Ammon's horn (tissue), 1 donor: ENCODE measurements around the gene MYO1A.
"Not testable (repeated sequence)": the region's sequence is repeated elsewhere in the genome, so short reads cannot be mapped to it uniquely, and the experiment has no call there.

Experiments used
- DNase-seq: peaks from one replicate; pipeline ENCODE4 v3.0.0-alpha.2; 2016; ENCODE audit warnings: low spot score

MYO1A gene

DNA sequence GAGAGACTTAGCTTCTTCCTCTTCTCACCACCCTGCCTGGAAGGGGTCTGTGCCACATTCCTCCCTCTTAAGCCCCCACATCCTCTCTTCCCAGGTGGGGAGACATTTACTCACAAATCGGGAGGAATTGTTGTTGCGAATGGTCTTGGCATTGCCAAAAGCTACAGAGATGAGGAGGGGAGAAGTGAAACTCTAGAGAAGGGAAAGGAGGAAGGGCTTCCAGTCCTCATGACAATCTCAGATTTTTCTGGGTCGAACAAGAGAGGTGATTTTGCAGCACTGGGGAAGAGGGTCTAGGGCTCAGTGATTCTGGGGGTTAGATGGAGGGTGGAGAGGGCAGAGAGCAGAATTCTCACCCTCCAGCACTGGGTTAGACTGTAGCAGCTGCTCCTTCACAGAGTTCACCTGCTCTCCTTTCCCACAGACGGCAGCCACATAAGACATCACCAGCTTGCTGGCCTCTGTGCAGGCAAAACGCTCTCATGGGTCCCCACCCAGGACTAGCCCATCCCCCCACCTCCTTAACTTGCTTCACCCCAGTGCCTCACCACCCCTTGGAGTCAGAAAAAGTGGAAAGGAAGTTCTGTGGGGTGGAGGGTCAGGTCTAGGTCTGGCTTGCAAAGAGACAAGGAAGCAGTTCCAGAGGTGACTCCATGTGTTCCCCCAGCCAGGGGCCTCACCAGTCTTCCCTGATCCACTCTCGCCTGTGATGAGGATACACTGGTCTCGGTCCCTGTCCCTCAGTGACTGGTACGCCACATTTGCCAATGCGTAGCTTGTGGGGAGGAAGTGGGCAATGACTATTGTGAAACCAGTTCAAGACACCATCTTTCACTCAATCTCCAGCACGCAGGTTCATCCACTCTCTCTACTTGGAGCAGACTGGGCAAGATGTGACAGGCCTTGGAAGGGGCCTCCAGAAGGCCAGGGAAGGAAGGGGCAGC lies 2.7 kb downstream of the MYO1A start:
- peak; percentile 33 for DNase-seq

DNA sequence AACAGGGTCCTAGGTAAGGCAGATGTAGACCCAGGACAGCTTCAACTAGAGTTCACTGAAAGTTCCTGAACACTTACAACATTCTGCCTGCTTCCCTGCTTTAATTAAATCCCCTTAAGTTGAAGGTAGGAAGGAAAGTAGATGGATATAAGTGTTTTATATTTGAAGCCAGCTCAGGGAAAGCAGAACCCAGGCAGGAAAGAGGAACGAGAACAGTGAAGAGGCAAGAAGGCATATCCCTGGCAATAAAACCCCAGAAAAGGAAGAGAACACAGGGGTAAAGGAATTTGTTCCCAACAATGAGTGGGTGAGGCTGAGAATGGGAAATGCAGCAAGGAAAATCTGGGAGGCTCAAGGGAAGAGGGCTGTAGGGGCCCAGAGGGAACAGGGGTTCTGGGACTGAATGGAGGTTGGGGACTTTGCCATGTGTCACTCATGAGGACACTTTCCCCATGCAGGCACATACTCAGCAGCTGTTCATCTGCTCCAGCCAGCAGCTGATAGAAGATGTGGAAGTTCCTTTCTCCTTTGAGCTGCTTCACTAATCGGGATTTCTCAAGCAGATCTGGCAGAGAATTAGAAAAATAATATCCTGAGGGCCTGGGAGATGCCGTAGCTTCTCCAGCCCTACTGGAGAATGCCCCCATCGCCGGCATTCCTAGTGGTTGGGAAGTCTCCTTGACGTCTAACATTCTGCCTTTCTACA lies 3.7 kb downstream of the MYO1A start:
- DNase-seq = no peak

DNA sequence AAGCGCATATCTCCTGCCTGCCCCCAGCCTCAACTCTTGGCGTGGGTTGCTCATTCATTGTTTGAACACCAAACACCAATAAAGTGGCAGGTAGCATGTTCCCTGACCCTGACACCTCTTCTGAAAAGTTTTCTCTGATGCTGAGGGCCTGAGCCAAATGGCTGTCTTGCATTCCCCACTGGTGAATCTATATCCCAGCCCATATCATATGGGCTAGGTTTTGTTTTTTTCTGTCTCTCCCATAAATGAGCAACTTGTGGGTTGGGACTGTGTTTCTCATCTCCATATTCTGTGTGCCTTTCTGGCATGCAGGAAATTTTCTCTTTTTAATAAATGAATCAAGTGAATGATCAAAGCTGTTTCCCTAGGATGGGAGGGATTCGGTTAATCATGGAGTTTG lies 5.0 kb downstream of the MYO1A start:
- no peak for DNase-seq

DNA sequence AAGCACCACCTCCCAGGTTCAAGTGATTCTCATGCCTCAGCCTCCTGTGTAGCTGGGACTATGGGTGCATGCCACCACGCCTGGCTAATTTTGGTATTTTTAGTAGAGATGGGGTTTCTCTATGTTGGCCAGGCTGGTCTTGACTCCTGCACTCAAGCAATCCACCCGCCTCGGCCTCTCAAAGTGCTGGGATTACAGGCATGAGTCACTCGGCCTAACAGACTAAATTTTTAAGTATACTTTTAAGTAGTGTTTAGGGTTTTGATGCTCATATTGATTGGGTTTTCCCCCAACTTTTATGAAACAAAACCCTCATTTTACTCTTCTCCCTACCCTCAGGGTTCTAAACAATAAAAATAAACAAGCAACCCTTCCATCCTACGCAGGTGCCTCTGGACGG lies 5.5 kb downstream of the MYO1A start:
- DNase-seq = no peak

DNA sequence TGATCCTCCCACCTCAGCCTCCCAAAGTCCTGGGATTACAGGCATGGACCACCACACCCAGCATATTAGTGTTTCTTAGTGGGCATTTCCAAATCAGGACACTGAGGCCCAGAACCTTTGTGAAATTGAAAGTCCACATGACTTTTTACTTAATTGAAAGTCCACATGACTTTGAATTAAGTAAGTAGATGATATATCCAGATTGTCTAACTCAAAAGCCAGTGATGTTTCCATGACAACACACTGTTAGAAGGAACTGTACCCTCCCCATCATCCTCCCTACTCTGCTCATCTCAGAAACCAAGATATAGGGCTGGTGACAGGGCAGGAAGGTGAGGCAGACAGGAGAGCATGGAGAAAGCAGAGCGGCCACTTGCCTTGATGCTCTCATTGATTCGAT lies 7.2 kb downstream of the MYO1A start:
- DNase-seq = no peak

DNA sequence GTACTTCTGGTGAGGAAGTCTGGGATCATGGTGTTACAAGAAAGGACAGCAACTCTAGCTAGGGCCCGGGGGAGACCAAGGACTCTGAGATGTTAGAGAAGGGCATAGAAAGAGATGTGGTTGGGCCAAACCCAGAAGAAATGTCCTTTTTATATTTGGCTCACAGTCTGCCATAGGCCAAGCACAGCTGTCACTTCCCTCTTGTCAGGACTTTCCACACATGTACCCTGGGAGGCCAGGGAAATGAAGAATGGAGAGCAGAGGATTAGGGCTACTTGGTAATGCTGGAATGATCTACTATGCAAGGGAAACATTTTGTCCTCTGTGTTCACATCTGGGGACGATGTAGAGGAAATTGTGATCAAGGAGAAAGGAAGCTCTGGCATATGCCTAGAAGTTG lies 9.2 kb downstream of the MYO1A start:
- DNase-seq = no peak

DNA sequence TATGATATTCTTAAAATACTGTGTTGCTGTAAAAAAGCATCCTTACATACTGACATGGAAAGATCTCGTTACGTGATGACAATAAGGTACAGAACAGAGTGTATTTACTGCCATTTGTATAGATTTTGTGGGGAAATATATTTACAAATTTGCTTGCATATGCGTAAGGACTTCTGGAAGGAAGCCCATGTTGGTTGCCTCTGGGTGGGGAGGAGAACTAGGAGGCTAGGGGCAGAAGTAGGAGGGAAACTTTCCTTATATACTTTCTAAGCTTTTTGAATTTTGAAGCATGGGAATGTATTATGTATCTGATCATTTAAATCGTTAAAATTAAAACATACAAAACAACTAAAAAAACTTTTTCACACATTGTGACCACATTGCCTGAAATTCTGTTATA lies 9.7 kb downstream of the MYO1A start:
- DNase-seq = no peak

DNA sequence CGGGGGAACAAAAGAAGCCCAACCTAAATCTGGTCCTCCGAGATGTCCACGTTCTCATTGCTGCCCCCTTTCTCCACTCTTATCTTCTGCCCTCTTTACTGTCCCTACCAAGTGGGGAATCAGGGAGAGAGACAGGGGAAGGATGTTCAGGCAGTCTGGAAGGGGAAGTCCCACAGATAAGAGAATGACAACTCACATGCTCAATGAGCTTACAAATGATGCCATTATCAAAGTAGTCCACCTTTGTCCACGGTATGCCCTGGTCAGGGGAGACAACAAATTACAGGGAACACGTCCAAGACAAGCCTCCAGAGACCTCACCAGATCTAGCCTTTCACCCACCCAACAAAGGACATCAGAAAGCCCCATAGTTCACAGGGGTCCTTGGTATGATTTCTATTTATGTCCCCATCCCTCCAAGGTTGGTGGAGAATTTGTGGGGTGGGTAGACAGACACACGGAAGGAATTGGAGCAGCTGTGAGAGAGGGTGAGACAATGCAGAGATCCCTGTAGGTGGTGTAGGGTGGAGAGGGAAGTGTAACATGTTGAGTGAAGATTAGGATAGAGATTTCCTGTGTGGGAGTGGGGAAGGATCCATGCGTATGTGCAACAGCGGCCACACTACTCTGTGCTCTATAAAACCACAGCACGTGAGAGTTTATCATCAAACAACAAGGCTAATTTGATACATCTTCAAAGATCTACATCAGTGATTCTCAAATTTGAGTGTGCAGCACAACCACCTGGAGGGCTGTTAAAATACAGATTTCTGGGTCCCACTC lies 10.7 kb downstream of the MYO1A start:
- no peak for DNase-seq

DNA sequence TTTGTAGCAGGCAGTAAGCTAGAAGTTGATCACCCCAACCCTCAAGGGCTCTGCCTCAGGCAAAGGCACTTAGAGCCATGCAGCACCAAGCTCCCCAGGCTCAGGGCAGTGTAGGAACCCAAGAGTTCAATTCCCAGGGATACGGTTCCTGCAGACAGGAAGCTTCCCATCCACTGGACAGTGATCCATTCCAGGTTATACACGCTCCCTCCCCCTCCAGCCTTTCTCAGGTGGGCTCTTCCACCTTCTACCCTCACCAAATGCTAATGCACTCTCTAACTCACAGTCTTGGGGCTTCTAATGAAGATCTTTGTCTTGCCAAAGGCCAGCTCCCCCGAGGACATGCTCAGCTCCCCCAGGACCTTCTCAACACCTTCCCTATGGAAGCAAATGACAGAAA lies 12.7 kb downstream of the MYO1A start:
- DNase-seq = no peak

DNA sequence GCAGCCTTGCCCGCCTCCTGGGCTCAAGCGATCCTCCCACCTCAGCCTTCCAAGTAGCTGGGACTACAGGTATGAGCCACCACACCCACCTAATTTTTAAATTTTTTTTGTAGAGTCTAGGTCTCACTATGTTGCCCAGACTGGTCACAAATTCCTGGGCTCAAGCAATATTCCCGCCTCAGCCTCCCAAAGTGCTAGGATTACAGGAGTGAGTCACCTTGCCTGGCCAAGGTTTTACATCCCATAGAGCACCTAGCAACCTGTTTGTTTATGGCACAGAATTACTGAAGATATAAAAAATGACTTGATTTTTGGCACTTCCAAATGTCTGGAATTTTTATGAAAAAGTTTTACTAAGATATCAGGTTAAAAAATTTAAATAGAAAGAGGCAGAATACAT lies 16.5 kb downstream of the MYO1A start:
- DNase-seq = no peak

DNA sequence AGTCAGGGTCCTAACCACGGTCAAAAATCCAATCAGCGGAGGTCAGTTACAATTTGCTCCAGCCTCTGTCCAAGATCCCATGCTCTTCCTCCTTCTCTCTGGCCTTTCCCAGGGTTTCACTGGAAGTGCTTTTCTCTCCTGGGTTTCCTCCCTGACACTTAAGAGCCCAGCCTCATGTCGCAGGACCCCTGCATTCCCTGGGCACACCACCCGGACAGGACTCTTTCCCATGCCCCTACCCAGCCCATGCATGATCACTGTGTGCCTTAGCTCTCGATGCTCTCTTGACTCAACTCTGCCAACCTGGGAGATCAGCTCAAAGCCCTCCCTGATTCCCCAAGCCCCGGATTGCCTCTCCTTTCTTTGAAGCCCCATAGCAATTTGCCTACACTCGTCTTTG lies 18.1 kb downstream of the MYO1A start:
- DNase-seq = no peak

DNA sequence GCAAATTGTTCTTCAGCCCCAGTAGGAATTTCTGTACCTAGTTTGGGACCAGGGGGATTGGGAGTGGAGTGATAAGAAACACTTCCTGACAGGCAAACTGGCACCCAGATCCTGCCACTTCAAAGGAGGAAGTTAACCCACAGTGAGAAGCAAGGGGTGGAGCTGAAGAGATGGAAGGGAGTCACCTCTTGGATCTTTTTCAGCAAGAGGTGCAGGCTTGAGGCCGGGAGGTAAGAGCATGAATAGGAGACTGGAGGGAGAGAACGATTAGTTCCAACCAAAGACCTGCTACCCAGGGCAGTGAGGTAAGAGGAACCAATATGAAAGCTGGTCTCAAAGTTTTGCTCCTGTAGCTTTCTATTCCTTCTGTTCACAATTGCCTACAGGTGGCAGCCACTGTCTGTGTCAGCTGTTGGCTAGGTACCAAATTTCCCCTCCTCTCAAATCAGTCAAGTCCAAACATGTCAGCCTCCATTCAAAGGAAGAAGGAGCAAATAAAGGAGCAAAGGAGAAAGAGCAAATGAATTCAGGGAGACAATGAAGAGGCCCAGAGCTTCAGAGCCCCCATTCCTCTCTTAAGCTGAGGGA lies 18.7 kb downstream of the MYO1A start:
- no peak for DNase-seq

DNA sequence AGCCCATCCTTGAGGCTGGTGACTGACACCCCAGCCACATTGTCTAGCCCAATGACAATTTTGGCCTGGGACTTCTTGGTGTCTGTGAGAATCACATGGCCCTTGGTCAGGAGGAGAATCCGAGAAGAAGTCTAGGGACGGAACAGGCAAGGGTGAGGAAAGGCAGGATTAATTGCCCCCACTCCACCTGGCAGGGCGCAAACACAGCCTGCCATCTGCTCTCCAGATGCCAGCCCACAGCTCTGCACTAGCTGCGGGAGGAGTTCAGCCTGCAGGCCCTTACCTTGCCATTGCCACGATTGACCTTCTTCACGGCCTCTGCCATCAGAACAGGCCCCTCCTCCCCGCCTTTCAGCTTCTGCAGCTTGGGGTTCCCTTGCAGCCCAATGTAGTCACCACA lies 20.5 kb downstream of the MYO1A start:
- no peak for DNase-seq

DNA sequence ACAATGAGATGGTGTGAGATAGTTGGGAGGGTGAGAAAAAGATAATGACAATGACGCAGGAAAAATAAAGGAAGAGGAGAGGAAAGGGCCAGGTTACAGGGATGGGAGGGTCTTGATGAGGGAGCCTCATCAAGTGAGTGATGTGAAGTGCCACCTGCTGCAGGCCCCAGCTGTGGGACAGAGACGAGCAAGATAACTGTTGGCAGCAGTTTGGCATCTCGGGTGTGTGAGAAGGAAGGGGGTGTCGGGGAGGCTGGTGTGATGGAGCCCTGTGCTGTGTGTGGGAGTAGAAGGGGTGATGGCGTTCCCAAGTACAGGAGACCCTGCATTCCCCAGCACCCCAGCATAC lies 22.1 kb downstream of the MYO1A start:
- DNase-seq = no peak

DNA sequence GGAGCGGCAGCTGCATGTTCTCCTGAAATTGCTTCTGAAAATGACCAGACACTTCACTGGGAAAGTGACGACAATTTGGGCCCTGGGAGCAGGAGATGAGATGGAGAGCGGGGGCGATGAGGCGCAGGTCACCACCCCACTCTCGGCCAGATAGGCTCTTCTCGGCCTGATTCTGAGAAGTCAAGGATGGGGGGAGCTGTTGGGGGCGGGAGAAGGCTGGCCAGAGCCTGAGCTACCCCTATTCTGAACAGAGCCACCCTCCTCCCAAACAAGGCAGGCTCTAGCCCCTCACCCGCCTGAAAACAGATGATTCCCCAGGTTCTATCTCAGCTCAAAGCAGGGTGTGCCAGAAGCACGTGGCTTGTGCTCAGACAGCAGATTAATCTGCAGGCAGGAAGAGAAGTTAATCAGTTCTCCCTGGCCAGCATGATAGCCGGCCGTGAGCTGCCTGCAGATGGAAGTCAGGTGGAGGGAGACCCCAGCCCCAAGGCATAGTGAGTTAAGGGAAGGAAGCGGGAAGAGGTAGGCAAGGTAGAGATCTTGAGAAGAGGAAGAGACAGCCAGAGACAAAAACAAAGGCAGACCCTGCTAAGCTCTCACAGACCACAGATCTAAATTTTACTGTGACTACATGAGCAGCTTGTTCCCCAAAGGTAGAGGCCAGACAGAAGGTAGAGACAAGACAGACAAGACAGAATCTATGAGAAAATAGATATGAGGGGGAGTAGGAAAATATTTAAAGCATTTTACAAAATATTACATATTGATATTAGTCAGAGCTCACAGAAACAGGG lies 22.7 kb downstream of the MYO1A start:
- no peak for DNase-seq

DNA sequence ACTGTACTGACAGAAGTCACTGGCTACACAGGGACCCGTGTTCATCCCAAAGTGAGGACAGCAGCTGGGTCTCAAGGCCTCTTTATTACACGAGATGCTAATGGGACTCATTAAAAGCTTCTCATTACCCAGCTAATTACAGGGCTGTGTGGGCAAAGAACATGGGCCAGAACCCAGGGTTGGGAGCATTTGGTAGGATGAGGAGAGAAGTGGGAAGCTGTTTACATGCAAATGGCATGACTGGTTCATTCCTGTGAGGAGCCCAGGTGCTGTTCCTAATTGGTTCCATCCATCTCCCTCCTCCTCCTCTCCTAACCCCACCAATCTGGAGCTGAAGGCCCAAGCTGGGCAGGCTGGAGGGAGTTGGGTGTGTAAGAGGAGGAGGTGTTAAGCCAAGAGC lies 24.7 kb downstream of the MYO1A start:
- DNase-seq = no peak

DNA sequence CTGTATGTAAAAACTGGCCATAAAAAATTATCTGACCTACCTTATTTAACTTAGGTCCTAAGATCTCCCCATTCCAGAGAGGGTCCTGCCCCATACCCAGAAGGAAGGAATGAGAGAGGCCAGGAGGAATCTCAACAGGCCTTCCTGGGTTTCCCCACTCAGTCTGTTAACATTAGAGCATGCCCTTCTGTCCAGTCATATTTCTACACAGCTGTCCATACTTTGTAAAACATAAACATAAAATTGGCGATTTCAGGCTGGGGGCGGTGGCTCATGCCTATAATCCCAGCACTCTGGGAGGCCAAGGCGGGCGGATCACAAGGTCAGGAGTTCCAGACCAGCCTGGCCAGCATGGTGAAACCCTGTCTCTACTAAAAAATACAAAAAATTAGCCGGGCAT lies 27.6 kb downstream of the MYO1A start:
- DNase-seq = not testable (repeated sequence)

DNA sequence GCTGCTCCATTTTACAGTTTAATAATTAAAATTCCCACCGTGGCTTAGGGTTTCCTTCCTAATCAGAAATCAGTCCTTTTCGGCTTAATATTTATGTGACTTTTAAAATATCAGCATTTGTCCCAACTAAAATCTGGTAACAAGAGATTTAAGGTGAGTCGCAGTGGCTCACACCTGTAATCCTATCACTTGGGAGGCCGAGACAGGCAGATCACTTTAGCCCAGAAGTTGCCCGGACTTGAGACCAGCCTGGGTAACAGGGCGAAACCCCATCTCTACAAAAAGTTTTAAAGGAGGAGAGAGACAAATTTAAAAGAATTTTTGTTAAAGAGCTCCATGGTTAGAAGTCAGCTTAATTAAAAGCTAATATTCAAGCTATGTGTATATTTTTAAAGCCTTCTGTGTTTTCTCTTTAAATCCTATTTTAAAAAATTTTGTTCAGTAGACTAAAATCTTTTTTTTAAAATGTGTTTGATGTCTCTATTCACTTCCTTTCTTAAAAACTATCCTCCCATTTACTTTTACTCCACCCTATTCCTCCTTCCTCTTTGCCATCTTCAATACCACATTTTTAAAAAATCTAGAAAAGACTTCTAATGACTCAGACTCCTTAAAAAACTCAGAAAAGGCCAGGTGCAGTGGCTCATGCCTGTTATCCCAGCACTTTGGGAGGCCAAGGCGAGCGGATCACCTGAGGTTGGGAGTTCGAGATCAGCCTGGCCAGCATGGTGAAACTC lies 29.8 kb downstream of the MYO1A start:
- DNase-seq = no peak

DNA sequence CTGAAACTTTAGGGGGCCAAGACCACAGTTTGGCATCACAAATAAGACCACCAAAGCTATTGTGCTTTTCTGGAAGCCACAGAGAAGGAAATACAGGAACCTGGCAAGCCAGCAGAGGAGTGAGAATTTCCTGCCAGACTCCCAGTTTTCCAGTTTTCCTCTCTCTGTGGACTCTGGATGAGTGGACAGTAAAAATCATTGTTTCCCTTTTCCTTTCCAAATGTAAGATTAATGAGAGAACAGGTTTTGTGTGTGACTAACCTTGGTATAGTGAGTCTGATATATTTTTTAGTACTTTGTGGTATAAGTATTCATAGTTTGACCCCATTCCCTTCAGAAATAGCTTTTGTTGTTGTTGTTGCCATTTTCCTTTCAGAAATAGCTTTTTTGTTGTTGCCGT lies 31.0 kb downstream of the MYO1A start:
- DNase-seq = no peak

DNA sequence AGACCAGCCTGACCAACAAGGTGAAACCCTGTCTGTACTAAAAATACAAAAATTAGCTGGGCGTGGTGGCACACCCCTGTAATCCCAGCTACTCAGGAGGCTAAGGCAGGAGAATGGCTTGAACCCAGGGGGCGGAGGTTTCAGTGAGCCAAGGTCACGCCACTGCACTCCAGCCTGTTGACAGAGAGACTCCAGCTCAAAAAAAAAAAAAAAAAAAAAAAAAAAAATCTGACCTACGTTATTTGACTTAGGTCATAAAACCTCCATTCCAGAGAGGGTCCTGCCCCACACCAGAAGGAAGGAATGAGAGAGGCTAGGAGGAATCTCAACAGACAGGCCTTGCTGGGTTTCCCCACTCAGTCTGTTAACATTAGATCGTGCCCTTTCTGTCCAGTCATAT lies 31.6 kb downstream of the MYO1A start:
- DNase-seq = not testable (repeated sequence)

DNA sequence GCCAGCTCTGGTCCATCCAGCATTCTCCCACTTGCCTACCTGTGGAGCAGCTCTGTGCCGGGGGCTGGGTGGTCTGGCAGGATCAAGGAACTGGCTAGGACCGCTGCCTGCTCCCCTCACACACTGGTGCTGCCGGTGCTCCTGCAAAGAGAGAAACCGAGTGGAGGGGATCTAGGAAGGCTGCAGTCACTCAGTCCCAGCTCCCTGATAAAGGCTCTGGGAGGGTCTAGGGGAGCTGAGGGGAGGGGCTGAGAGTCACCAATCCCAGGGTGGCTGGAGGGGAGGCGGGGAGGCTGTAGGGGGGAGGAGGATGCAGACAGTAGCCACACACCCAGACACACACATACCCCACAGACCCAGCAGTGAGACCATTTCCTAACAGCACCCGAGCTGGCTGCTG lies 33.6 kb downstream of the MYO1A start, which contains the start of gene TAC3:
TSS of gene TAC3 (minus strand) at position 182 of the 400 bp plus-strand sequence. CDS start 732 bp downstream, outside the sequence.
- DNase-seq = no peak
